ENCODE measurements around the gene GP1BA.

The GP1BA gene

DNA sequence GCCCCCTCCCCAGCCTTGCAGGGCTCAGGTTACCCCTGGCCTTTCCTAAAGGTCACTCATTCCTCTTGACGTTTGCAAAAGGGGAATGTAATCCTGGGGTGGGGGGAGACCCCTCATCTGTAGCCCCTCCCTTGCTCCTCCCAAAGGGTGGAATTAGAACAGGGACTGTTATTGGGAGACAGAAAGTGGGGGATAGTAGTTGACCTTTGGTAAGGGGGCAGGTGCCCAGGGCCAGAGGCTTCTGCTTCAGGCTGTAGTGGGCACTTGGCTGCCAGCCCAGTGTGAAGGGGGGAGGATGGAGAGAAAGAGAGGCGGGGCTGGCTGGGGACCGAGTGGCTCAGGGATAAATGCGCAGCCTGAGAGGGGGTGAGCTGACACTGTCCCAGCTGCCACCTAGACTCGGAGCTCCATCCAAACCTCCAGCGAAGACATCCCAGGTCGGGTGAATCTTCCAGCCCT is 18.7 kb downstream of the GP1BA start, which contains the start of gene ENO3:
Gene ENO3, plus strand, starts transcription at position 374 of the 459 bp plus-strand sequence. CDS start 711 bp downstream, outside the sequence.
- DNase-seq (ENCODE audit: low read depth) = no peak

GRCh38 chr17:4951486-4951885 is 19.4 kb downstream of the GP1BA start:
- no peak for DNase-seq (ENCODE audit: low read depth)

- no peak for DNase-seq (ENCODE audit: low read depth)
Measured at GRCh38 chr17:4953451-4953961, 21.4 kb downstream of the GP1BA start.

DNA sequence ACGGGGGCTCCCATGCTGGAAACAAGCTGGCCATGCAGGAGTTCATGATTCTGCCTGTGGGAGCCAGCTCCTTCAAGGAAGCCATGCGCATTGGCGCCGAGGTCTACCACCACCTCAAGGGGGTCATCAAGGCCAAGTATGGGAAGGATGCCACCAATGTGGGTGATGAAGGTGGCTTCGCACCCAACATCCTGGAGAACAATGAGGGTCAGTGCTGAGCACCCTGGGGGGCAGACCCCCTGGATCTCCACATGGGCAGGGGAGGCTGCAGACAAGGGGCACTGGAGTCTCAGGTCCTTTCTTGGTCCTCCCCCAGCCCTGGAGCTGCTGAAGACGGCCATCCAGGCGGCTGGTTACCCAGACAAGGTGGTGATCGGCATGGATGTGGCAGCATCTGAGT is 23.0 kb downstream of the GP1BA start:
- no peak for DNase-seq (ENCODE audit: low read depth)

DNA sequence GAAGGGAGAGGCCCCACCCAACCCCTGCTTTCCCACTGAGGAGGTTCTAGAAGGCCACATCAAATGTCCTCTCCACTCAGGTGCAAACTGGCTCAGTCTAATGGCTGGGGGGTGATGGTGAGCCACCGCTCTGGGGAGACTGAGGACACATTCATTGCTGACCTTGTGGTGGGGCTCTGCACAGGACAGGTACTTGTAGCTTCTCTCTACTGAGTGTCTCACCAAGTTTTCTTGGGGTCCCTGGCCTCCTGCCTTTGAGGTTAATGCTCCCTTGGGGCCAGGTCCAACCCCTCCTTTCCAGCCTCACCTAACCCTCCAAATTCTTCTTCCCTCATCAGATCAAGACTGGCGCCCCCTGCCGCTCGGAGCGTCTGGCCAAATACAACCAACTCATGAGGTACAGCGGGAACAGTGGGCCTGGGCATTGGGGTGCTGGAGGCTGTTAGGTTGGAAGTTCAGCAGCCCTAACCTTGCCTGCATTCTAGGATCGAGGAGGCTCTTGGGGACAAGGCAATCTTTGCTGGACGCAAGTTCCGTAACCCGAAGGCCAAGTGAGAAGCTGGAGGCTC is 24.5 kb downstream of the GP1BA start:
- DNase-seq (ENCODE audit: low read depth) = no peak

DNA sequence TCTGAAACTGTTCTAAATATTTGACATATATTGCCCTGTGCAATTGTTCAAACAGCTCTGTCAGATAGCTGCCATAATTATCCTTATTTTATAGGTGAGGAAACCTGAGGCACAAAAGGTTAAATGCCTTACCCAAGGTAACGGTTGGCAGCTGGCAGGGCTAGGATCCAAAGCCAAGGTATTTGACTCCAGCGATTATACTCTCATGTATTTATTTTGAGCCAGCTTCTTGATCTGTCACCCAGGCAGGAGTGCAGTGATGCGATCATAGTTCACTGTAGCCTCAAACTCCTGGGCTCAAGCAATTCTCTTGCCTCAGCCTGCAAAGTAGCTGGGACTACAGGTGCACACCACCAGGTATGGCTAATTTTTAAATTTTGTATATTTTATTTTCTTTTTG is 26.0 kb downstream of the GP1BA start:
- DNase-seq (ENCODE audit: low read depth) = no peak

DNA sequence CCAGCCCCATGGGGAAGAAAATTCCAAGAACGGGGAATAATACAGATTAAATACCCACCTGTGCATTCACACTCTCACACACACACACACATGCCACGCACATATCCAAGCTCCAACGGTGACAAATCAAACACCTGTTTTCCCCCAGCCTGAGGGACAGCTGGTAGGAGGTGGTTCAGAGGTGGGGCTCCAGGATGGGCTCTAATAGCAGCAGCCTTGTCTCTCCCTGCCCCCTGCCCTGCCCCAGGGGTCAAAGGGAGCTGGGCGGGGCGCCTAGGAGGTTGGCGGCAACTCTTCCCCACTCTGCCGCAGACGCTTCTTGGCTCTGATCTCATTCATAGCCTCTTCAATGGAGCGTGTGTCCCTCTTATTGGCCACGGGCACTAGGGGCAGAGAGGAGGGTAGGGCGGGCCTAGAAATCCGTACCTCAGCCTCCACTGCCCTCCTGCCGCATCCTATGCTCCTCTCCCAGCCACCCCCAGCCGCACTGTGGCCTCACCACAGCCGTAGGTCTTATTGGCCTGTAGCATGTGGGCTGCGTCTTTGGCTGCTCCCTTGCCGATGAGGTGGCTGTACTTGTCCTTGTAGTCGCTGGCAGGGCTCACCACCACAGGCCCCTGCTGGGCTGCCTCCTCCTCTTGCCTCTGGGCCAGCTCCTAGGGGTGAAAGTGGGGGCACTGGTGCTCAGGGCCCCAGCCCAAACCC is 27.3 kb downstream of the GP1BA start:
- no peak for DNase-seq (ENCODE audit: low read depth)

GRCh38 chr17:4960279-4960922 is 28.3 kb downstream of the GP1BA start:
- DNase-seq (ENCODE audit: low read depth) = no peak

GRCh38 chr17:4965311-4965986 is 33.4 kb downstream of the GP1BA start:
- DNase-seq (ENCODE audit: low read depth) = no peak

DNA sequence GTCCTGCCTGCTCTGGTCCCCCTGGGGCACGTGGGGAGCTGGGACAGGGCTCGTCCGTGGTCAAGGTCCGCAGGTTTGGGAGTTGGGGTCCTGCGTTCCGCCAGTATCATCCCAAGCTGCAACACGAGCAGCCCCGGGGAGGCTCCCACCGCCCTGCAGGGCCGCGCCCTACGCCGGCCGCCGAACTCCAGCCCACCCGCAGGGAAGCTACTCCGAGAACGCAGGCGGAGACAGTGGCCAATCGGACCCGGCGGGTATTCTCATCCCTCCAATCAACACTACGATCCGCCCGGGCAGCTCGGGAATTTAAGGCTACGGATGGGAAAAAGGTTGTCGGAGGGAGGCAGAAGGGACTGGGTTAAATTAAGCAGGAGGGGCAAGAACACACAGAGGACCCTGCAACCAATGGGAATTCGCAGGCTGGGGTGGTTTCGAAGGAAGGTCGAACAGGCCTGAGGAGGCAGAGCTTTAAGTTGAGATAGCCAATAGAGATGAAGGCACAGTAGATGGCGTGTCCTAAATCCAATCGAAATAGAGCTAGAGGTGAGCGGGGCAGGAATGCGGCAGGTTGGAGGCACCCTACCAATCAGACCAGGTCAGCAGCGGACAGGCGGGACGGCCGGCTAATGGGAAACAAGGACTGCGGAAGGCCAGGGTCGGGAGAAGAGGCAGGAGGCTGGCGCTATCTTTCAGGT is 34.9 kb downstream of the GP1BA start:
- DNase-seq (ENCODE audit: low read depth) = peak; percentile 100

GRCh38 chr17:4967539-4968485 is 35.7 kb downstream of the GP1BA start, which contains the start of gene SPAG7:
Gene SPAG7, minus strand, starts transcription at chr17:4967817. Its CDS starts 13 bp downstream, at chr17:4967804.
- DNase-seq (ENCODE audit: low read depth) = peak; percentile 95

- no peak for DNase-seq (ENCODE audit: low read depth)
Measured at GRCh38 chr17:4968486-4969046, 36.5 kb downstream of the GP1BA start.

DNA sequence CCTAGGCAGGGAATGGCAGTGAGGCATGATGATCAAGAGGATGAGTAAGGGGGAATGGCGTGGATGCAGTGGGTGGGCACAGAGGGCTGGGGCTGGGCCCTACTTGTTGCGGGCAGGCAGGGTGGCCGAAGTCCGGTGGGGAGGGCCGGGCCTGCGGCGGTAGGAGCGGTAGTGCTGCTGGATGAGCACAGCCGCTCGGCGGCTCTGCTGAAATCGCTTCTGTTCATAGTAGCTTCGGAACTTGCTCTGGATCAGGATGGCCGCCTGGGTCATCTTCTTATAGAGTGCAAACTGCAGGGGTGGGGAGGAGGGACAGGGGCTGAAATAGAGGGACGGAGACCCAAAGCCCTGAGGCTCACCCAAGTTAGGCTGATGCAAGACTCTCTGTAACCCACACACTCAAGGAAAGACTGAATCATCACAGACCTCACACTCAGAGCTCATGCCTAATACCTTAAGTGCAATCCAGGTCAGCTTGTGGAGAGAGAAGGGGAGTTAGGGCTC is 37.0 kb downstream of the GP1BA start:
- no peak for DNase-seq (ENCODE audit: low read depth)

DNA sequence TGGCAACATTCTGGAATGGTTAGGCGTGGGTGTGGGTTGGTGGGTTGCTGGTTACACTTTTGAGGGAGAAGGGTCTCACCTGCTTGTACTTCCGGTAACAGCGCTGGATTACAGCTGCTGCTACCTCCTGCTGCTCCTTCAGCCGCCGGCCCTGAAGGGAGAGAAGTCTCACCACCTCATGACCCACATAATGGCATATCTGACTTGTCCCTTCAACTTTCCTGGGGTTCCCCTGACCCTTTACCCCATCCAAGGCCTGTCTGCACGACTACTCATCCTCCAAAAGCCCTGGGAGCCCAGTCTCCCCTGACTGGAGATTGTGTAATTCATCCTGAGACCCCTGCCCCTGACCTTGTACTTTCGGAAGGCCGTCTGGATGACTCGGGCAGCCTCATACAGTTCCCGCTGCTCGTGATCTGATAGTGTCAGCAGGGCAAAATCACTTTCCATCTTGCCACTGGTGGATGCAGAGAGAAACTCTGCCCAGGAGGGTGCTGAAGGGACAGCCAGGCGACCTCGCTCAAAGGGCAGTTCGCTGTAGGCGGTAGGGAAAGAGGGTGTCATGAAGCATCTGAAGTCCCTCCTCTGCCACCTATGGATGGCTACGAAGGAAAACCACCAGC is 37.6 kb downstream of the GP1BA start:
- DNase-seq (ENCODE audit: low read depth) = no peak

- no peak for DNase-seq (ENCODE audit: low read depth)
Measured at GRCh38 chr17:4970273-4970672, 38.2 kb downstream of the GP1BA start.

GRCh38 chr17:4971826-4972225 is 39.7 kb downstream of the GP1BA start:
- DNase-seq (ENCODE audit: low read depth) = no peak

DNA sequence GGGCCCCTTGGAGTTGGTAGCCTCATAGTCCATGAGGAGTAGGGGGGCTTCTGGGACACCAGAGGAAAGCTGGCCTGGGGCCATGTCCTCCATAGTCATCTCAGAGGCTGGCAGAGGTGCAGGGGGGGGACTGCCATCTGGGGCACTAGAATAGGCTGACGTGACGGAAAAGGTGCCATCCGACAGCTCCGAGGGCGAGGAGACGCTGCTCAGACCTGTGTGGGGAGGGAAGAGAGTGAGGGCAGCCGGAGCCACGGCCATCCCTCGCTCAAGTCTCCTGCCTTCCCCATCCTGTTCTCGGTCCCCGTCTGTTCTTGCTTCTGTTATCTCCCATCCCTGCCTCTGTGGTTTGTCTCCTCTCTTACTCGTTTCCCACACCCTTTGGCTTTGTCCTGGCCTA is 40.2 kb downstream of the GP1BA start:
- DNase-seq (ENCODE audit: low read depth) = no peak

- DNase-seq (ENCODE audit: low read depth) = no peak
Measured at GRCh38 chr17:4972752-4973151, 40.7 kb downstream of the GP1BA start.

DNA sequence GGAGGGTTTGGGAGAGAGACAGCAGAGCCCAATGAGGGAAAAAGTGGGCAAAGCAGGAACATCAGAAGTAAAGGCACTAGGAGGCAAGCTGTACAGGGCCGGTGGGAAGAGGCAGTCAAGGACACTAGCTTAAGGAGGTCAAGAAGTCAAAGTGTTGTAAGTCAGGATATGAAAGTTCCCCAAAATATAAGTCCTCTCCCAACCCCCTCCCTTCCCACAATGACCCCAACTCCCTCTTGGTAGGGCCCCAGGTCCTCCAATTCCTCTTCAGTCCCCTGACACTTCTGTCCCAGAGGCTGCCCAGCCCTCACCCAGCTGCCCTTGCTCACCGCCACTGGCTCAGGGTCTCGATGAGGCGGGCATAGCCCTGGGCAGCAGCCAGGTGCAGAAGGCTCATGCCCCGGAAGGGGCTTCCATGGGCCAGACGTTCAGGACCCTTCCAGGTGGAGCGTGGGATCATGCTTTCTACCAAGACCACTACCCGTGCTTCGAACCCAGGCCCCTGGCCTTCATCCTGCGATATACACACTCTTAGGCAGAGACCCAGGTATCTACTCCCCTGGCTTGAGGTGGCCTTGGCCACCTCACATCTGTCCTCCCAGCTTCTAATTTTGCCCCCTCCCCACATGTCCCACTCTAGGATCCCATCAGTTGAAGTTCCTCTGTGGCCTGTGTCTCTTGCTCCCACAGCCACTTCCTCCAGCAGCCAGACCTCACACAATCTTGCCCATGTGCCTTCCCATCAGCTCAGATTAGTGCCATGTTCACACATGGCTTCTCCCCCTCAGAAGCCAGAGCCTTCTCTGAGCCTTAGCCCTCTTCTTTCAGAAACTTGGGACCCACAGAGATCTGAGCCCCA is 41.4 kb downstream of the GP1BA start:
- DNase-seq (ENCODE audit: low read depth) = no peak

Measured in GM04504 (cell line).